ENCODE measurements around the gene DENND4C.

DENND4C gene

DNA sequence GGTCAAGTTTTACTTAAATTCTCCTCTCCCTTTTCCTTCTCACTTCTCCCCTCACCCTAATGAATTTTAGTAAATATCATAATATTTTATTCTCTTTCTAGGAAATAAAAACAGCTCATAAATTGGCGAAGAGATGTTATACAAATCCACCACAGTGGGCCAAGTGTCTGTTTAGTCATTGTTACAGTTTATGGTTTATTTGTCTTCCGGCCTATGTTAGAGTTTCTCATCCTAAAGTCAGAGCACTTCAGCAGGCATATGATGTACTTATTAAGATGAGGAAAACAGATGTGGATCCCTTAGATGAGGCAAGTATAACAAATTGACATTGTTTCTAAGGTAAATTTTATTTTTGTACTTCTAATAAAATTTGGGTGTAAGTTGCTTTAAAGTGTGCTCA is 101.4 kb downstream of the DENND4C start:
- Histone ChIP-seq H3K27me3 (ENCODE audit: control insufficient read depth in 2 of 2, insufficient read depth in 2 of 2, low read length in 2 of 2) (no peaks in the 10 kb centered on the region), H3K9me3 (ENCODE audit: control insufficient read depth in 2 of 2, low read length in 2 of 2) (no peaks in the 10 kb centered on the region), H3K4me3 (ENCODE audit: low read length in 2 of 2) (no peak overlapping the region), H3K9ac (ENCODE audit: low read depth in 1 of 2, low read length in 2 of 2) (no peak overlapping the region), H3K36me3 (ENCODE audit: control insufficient read depth in 2 of 2, insufficient read depth in 2 of 2, low read length in 2 of 2) (peaks cover 26 to 51% of the 10 kb centered on the region in 2 donors), H3K4me1 (ENCODE audit: control insufficient read depth in 2 of 2, insufficient read depth in 2 of 2, low read length in 2 of 2) (no peaks in the 10 kb centered on the region), H3K27ac (ENCODE audit: low read depth in 2 of 2, low read length in 2 of 2) (no peak overlapping the region)

DNA sequence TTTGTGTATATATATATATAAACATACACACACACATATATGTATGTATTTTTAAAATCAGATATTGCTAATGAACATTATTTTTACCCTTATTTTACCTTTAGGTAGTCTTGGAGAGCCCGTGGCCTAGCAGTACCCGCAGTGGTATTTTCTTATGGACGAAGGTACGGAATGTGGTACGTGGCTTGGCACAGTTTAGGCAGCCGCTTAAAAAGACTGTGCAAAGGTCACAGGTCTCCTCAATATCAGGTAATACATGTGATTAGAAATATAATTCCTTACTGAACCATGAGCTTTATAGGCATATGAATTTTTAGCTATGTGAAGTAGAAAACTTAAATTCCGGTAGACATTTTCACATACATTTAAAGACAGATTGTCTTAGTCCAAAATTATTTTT is 105.7 kb downstream of the DENND4C start:
- H3K36me3 ChIP-seq (ENCODE audit: control insufficient read depth in 2 of 2, insufficient read depth in 2 of 2, low read length in 2 of 2) = peaks cover 46 to 68% of the 10 kb centered on the region in 2 donors
- no peak overlapping the region for H3K27ac ChIP-seq (ENCODE audit: low read depth in 2 of 2, low read length in 2 of 2)
- H3K4me1 ChIP-seq (ENCODE audit: control insufficient read depth in 2 of 2, insufficient read depth in 2 of 2, low read length in 2 of 2) = no peaks in the 10 kb centered on the region

DNA sequence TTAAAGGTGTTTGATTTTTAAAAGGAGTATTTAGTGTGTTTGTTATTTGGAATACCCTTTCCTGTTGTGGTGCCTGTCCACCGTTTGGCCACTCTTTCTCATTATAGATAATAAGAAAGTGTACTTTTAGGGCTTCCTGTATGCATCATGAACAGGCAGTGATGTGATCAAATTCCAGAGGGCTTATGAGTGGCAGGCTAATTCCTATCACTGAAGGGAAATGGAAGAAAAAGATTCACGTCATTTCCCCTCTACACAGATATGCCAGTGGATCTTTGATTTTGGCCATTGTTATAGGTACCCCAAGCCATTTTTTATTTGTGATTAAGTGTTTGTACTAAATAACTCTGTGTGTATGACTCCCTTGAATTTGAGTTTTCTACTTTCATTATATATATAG is 112.5 kb downstream of the DENND4C start:
- Histone ChIP-seq H3K36me3 (ENCODE audit: control insufficient read depth in 2 of 2, insufficient read depth in 2 of 2, low read length in 2 of 2) (peaks cover 56 to 63% of the 10 kb centered on the region in 2 donors), H3K27ac (ENCODE audit: low read depth in 2 of 2, low read length in 2 of 2) (no peak overlapping the region), H3K9ac (ENCODE audit: low read depth in 1 of 2, low read length in 2 of 2) (no peak overlapping the region), H3K4me1 (ENCODE audit: control insufficient read depth in 2 of 2, insufficient read depth in 2 of 2, low read length in 2 of 2) (no peaks in the 10 kb centered on the region), H3K9me3 (ENCODE audit: control insufficient read depth in 2 of 2, low read length in 2 of 2) (no peaks in the 10 kb centered on the region), H3K27me3 (ENCODE audit: control insufficient read depth in 2 of 2, insufficient read depth in 2 of 2, low read length in 2 of 2) (no peaks in the 10 kb centered on the region), H3K4me3 (ENCODE audit: low read length in 2 of 2) (no peak overlapping the region)

More for the DNA sequence above, 105.7 kb downstream of the DENND4C start:
- Histone ChIP-seq H3K4me3 (ENCODE audit: low read length in 2 of 2) (no peak overlapping the region), H3K27me3 (ENCODE audit: control insufficient read depth in 2 of 2, insufficient read depth in 2 of 2, low read length in 2 of 2) (no peaks in the 10 kb centered on the region), H3K9ac (ENCODE audit: low read depth in 1 of 2, low read length in 2 of 2) (no peak overlapping the region), H3K9me3 (ENCODE audit: control insufficient read depth in 2 of 2, low read length in 2 of 2) (no peaks in the 10 kb centered on the region)

DNA sequence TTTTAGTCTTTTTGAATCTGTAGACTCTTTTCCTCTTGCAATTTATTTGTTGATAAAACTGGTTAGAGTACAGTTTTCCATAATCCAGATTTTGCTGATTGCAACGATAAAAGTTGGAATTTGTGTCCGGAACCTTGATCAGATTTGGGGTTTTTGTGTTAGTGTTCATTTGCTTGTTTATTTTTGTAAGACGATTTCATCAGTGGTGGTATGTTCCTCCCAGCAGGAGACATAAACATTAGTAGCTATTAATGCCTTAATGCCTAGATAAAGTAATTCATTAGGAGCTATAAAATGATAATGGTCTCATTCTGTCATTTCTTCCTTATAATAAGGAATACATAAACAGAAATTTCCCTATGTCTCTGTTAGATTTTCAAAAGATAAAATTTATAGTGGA is 128.2 kb downstream of the DENND4C start:
- H3K36me3 ChIP-seq (ENCODE audit: control insufficient read depth in 2 of 2, insufficient read depth in 2 of 2, low read length in 2 of 2) = peaks cover 51 to 52% of the 10 kb centered on the region in 2 donors
- H3K27ac ChIP-seq (ENCODE audit: low read depth in 2 of 2, low read length in 2 of 2) = no peak overlapping the region
- H3K4me1 ChIP-seq (ENCODE audit: control insufficient read depth in 2 of 2, insufficient read depth in 2 of 2, low read length in 2 of 2) = no peaks in the 10 kb centered on the region
- H3K27me3 ChIP-seq (ENCODE audit: control insufficient read depth in 2 of 2, insufficient read depth in 2 of 2, low read length in 2 of 2) = no peaks in the 10 kb centered on the region
- H3K4me3 ChIP-seq (ENCODE audit: low read length in 2 of 2) = no peak overlapping the region
- H3K9me3 ChIP-seq (ENCODE audit: control insufficient read depth in 2 of 2, low read length in 2 of 2) = no peaks in the 10 kb centered on the region
- no peak overlapping the region for H3K9ac ChIP-seq (ENCODE audit: low read depth in 1 of 2, low read length in 2 of 2)

DNA sequence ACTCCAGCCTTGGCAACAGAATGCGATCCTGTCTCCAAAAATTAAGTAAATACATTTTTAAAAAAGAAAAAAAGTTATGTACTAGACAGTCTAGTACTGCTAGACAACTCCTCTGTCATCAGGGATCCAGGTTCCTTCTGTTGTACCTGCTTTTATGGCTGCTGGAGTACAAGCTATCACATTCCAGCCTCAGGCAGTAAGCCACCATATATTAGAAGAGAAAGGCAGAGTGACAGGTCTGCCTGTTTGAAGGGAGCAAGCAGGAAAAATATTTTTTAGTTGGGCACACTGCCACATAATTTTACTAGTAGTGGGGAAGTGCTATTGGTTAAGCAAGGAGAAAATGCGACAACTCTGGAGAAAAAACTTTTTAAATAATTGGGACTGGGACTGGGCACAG is 138.6 kb downstream of the DENND4C start:
- Histone ChIP-seq H3K4me3 (ENCODE audit: low read length in 2 of 2) (no peak overlapping the region), H3K4me1 (ENCODE audit: control insufficient read depth in 2 of 2, insufficient read depth in 2 of 2, low read length in 2 of 2) (no peaks in the 10 kb centered on the region), H3K9me3 (ENCODE audit: control insufficient read depth in 2 of 2, low read length in 2 of 2) (no peaks in the 10 kb centered on the region), H3K27me3 (ENCODE audit: control insufficient read depth in 2 of 2, insufficient read depth in 2 of 2, low read length in 2 of 2) (no peaks in the 10 kb centered on the region), H3K36me3 (ENCODE audit: control insufficient read depth in 2 of 2, insufficient read depth in 2 of 2, low read length in 2 of 2) (peaks cover 36 to 44% of the 10 kb centered on the region in 2 donors), H3K27ac (ENCODE audit: low read depth in 2 of 2, low read length in 2 of 2) (no peak overlapping the region), H3K9ac (ENCODE audit: low read depth in 1 of 2, low read length in 2 of 2) (no peak overlapping the region)

DNA sequence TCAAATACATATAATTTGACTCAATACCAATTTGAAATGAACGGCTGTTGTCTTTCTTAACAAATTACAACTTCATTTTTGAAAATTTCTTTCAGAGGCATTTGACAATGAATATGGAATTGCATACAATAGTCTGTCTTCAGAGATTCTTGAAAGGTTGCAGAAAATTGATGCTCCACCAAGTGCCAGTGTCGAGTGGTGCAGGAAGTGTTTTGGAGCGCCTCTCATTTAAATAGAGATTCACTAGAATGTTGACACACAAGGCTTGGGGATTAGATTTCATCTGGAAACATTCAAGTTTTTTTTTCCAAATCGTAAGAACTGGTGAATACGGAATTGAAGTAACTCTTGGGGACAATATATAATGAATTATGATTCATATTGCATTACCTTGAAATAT is 141.4 kb downstream of the DENND4C start:
- Histone ChIP-seq H3K9me3 (ENCODE audit: control insufficient read depth in 2 of 2, low read length in 2 of 2) (no peaks in the 10 kb centered on the region), H3K36me3 (ENCODE audit: control insufficient read depth in 2 of 2, insufficient read depth in 2 of 2, low read length in 2 of 2) (peaks cover 44 to 66% of the 10 kb centered on the region in 2 donors), H3K9ac (ENCODE audit: low read depth in 1 of 2, low read length in 2 of 2) (no peak overlapping the region), H3K4me3 (ENCODE audit: low read length in 2 of 2) (no peak overlapping the region), H3K4me1 (ENCODE audit: control insufficient read depth in 2 of 2, insufficient read depth in 2 of 2, low read length in 2 of 2) (no peaks in the 10 kb centered on the region), H3K27ac (ENCODE audit: low read depth in 2 of 2, low read length in 2 of 2) (no peak overlapping the region), H3K27me3 (ENCODE audit: control insufficient read depth in 2 of 2, insufficient read depth in 2 of 2, low read length in 2 of 2) (no peaks in the 10 kb centered on the region)

DNA sequence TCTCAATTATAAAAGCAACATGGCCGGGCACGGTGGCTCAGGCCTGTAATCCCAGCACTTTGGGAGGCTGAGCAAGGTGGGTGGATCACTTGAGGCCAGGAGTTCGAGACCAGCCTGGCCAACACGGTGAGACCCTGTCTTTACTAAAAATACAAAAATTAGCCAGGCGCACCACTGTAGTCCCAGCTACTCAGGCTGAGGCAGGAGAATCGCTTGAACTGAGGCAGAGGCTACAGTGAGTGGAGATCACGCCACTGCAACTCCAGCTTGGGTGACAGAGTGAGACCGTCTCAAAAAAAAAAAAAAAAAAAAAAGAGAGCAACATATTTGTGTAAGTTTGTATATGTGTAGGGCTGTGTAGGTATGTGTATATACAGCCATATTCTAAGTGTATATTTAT is 142.1 kb downstream of the DENND4C start:
- Histone ChIP-seq H3K9me3 (ENCODE audit: control insufficient read depth in 2 of 2, low read length in 2 of 2) (no peaks in the 10 kb centered on the region), H3K27me3 (ENCODE audit: control insufficient read depth in 2 of 2, insufficient read depth in 2 of 2, low read length in 2 of 2) (no peaks in the 10 kb centered on the region), H3K9ac (ENCODE audit: low read depth in 1 of 2, low read length in 2 of 2) (no peak overlapping the region), H3K4me1 (ENCODE audit: control insufficient read depth in 2 of 2, insufficient read depth in 2 of 2, low read length in 2 of 2) (peaks cover 2 to 3% of the 10 kb centered on the region in 2 donors), H3K36me3 (ENCODE audit: control insufficient read depth in 2 of 2, insufficient read depth in 2 of 2, low read length in 2 of 2) (peaks cover 50 to 69% of the 10 kb centered on the region in 2 donors), H3K4me3 (ENCODE audit: low read length in 2 of 2) (no peak overlapping the region), H3K27ac (ENCODE audit: low read depth in 2 of 2, low read length in 2 of 2) (no peak overlapping the region)

DNA sequence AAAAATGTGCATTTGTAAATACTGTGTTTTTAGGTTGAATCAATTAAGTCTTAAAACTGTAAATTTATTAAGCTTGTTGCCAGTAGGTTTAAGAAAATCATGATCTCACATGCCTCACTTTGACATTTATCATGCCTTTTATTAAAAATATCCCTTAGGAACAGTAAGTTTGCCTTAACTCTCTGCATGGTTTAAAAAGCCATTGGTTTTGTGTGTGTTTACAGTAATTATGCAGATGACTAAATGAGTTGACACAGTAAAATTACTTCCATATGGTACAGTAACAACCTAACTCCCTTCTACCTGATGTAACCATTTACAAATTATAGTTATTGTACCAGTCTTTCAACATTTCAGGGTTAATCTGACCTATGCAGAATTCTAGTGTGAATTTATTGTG is 143.0 kb downstream of the DENND4C start:
- no peak overlapping the region for H3K4me3 ChIP-seq (ENCODE audit: low read length in 2 of 2)
- H3K9me3 ChIP-seq (ENCODE audit: control insufficient read depth in 2 of 2, low read length in 2 of 2) = no peaks in the 10 kb centered on the region
- H3K36me3 ChIP-seq (ENCODE audit: control insufficient read depth in 2 of 2, insufficient read depth in 2 of 2, low read length in 2 of 2) = peaks cover 57 to 71% of the 10 kb centered on the region in 2 donors
- H3K27me3 ChIP-seq (ENCODE audit: control insufficient read depth in 2 of 2, insufficient read depth in 2 of 2, low read length in 2 of 2) = no peaks in the 10 kb centered on the region
- peaks cover 10 to 11% of the 10 kb centered on the region in 2 donors for H3K4me1 ChIP-seq (ENCODE audit: control insufficient read depth in 2 of 2, insufficient read depth in 2 of 2, low read length in 2 of 2)
- no peak overlapping the region for H3K9ac ChIP-seq (ENCODE audit: low read depth in 1 of 2, low read length in 2 of 2)
- H3K27ac ChIP-seq (ENCODE audit: low read depth in 2 of 2, low read length in 2 of 2) = no peak overlapping the region

DNA sequence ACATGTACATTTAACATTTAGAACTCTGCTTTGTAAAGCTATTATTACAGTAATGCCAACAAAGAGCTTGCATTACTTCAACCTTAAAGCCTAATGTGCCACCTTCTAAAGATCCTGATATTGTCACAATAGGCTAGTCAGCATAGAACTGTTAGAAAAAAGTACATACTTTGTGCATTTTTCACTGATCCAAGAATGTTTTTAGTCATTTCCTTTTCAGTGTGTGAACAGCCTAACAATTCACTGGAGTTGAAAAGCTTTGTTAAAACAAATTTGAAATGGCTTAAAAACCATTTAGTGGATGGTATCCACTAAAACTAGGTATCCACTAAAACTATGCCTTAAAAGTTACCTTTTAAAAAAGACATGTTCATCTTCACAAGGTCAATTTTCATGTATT is 145.0 kb downstream of the DENND4C start:
- H3K27me3 ChIP-seq (ENCODE audit: control insufficient read depth in 2 of 2, insufficient read depth in 2 of 2, low read length in 2 of 2) = no peaks in the 10 kb centered on the region
- H3K9ac ChIP-seq (ENCODE audit: low read depth in 1 of 2, low read length in 2 of 2) = no peak overlapping the region
- peaks cover 13 to 17% of the 10 kb centered on the region in 2 donors for H3K4me1 ChIP-seq (ENCODE audit: control insufficient read depth in 2 of 2, insufficient read depth in 2 of 2, low read length in 2 of 2)
- no peak overlapping the region for H3K4me3 ChIP-seq (ENCODE audit: low read length in 2 of 2)
- H3K9me3 ChIP-seq (ENCODE audit: control insufficient read depth in 2 of 2, low read length in 2 of 2) = no peaks in the 10 kb centered on the region
- no peak overlapping the region for H3K27ac ChIP-seq (ENCODE audit: low read depth in 2 of 2, low read length in 2 of 2)
- H3K36me3 ChIP-seq (ENCODE audit: control insufficient read depth in 2 of 2, insufficient read depth in 2 of 2, low read length in 2 of 2) = peaks cover 54 to 61% of the 10 kb centered on the region in 2 donors

DNA sequence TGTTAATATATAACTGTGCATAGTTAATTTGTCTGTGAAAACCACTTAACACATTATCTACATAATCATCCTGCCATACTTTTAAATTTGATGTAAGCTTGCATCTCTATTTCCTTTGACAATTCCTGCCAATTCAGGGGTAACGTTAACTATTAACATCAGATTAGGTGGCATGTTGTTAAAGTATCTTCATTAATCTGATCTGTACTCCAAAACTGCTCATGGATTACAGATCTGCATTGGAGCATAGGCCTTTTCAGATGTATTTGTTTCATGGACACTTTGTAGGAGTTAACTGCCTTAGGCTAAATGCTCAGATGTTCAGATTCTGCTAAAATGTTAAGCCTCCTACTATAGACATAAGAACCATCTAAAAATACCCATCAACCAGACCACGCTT is 146.4 kb downstream of the DENND4C start:
- no peak overlapping the region for H3K27ac ChIP-seq (ENCODE audit: low read depth in 2 of 2, low read length in 2 of 2)
- H3K4me1 ChIP-seq (ENCODE audit: control insufficient read depth in 2 of 2, insufficient read depth in 2 of 2, low read length in 2 of 2) = peaks cover 16 to 17% of the 10 kb centered on the region in 2 donors

DNA sequence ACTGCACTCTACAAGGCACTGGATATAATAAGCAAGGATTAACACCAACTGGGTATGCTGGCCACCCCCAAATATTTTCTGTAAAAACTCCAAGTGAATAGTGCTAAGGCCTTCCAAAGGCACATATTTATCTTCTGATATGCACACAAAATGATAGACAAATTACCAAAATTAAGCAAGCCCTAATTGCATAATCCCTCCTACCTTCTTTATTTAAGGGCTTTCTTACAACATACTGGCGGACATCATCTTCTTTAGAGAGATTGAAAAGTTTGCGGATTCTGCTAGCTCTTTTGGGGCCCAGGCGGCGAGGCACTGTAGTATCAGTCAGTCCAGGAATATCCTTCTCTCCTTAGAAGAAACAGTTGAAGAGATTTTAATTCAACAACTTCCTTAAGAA is 147.7 kb downstream of the DENND4C start:
- no peak overlapping the region for H3K27ac ChIP-seq (ENCODE audit: low read depth in 2 of 2, low read length in 2 of 2)
- H3K9me3 ChIP-seq (ENCODE audit: control insufficient read depth in 2 of 2, low read length in 2 of 2) = no peaks in the 10 kb centered on the region
- peaks cover 44 to 46% of the 10 kb centered on the region in 2 donors for H3K36me3 ChIP-seq (ENCODE audit: control insufficient read depth in 2 of 2, insufficient read depth in 2 of 2, low read length in 2 of 2)
- no peaks in the 10 kb centered on the region for H3K27me3 ChIP-seq (ENCODE audit: control insufficient read depth in 2 of 2, insufficient read depth in 2 of 2, low read length in 2 of 2)
- peak overlapping the region in 1 of 2 donors; percentile 89 for H3K9ac ChIP-seq (ENCODE audit: low read depth in 1 of 2, low read length in 2 of 2)
- peak overlapping the region; percentile 86 to 98 for H3K4me3 ChIP-seq (ENCODE audit: low read length in 2 of 2)
- peaks cover 16 to 17% of the 10 kb centered on the region in 2 donors for H3K4me1 ChIP-seq (ENCODE audit: control insufficient read depth in 2 of 2, insufficient read depth in 2 of 2, low read length in 2 of 2)

More for the DNA sequence above, 146.4 kb downstream of the DENND4C start:
- no peaks in the 10 kb centered on the region for H3K27me3 ChIP-seq (ENCODE audit: control insufficient read depth in 2 of 2, insufficient read depth in 2 of 2, low read length in 2 of 2)
- H3K36me3 ChIP-seq (ENCODE audit: control insufficient read depth in 2 of 2, insufficient read depth in 2 of 2, low read length in 2 of 2) = peaks cover 50 to 54% of the 10 kb centered on the region in 2 donors
- no peak overlapping the region for H3K9ac ChIP-seq (ENCODE audit: low read depth in 1 of 2, low read length in 2 of 2)
- no peak overlapping the region for H3K4me3 ChIP-seq (ENCODE audit: low read length in 2 of 2)
- no peaks in the 10 kb centered on the region for H3K9me3 ChIP-seq (ENCODE audit: control insufficient read depth in 2 of 2, low read length in 2 of 2)
